NCI-H1417 treated with DMSO at 0.1 percent for 48 hours (cell line): ENCODE data around the gene SLC38A6.

Experiments
- DNase-seq: peaks from one replicate; lab custom pipeline; 2025; lab: John Stamatoyannopoulos, UW

SLC38A6 gene

DNA sequence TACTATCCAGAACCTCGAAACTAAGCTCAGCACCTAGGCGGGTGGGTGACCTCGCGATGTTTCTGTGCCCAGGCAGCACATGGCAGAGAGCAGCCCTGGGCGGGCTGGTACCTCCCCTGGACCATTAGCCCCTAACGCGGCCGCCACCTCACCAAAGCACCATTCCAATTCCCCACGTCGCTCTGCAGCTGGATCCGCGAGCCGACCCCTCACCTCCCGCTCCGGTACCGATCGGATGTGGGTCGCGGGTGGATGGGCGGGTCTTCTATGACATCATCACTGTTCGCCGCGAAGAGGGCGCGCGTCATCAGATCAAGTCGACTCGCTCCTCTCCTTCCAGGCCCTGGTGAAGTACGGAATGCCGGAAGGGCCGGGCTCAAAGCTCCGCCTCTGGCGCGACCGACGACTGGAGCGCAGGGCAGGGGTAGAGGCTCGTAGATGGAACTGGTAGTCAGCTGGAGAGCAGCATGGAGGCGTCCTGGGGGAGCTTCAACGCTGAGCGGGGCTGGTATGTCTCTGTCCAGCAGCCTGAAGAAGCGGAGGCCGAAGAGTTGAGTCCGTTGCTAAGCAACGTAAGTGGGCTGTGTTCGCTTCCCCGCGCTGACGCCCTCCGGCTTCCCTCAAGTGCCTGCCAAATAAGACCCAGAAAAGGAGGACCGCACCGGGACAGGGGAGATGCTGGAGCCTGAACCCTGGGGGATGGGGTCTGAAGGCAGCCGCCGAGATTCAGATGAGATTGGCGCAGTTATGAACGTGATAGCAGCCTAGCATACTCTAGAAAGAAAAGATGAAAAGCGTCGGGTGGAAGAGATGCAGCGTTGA lies at the start of gene SLC38A6, which contains the start of gene TRMT5:
Gene SLC38A6 (plus strand): TSS at position 435 of the 822 bp plus-strand sequence. CDS start 33 bp downstream, at position 468.
Gene TRMT5 (minus strand): TSS at position 269 of the 822 bp plus-strand sequence. CDS start 106 bp downstream, at position 163.
- peak; percentile 74 for DNase-seq

DNA sequence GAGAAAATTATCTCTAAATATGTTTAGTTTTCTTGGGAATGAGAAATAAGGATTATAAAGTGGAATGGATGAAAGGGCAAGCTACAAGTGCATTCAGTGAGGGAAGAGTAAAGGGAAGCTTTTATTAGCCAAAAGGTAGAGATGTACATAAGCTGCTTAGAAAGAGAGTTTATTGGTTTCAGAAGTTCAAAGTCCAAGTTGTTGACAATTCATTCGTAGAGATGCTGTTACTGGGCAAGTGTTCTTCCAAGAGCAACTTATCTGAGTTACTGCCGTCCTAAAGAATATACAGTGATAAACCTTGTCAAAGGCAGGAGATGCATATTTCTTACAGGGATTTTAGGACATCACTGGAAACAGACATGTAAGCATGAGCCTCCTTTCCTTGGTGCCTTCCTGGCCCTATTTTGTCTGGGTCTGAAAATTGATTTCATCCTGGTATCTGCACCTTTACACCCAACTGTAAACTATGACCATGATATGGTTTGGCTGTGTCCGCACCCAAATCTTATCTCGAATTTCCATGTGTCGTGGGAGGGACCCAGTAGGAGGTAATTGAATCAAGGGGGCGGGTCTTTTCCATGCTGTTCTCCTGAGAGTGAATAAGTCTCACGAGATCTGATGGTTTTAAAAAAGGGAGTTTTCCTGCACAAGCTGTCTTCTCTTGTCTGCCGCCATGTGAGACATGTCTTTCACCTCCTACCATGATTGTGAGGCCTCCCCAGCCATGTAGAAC lies 47.0 kb upstream of the SLC38A6 start:
- DNase-seq, result no peak

DNA sequence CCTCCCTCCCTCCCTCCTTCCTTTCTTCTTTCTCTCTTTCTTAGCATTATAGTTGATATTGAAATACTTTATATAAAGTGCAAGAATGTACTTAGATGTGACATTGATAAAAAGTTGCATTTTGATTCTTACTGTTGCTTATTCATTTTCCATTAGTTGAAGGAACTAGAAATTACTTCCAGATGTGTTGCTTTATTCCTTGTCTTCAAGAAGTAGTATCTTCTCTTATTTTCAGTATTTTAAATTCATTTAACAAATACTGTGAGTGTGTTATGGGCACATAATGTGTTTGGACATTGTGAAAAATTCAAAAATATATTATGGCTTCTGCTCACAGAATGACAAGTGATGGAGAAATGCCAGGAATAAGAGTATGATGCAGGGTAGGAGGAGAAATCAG lies 45.7 kb upstream of the SLC38A6 start:
- no peak for DNase-seq

DNA sequence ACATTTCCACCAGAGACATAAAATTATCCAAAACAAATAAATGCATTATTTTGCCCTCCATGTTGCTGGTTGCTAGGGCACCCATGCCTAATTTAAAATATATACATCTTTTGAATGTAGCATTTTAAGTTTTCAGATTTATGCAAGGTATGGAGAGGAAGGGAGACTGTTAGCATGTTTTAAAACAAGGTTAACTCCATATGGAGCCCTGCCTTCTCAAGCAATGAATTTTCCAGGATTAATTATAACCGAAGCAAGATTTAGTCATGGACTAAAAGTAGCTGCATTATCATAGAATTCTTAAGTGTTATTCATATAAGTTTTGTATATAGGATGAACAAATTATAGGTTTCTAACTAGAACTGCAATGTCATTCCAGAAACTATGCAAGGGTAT lies 37.4 kb upstream of the SLC38A6 start:
- no peak for DNase-seq

DNA sequence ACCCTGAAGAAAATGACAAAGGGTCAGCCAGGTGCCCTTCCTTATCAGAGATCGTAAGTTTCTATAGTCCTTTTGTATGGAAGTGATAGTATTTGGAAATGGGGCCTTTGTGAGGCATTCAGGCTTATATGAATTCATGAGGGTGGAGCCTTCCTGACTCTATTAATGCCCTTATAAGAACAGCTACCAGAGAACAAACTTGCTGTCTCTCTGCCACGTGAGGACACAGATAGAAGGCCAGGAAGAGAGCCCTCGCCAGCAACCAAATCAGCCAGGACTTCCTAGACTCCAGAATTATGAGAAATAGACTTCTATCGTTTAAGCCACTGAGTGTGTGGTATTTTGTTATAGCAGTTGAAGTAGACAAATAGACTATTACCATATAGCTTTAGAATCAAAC lies 36.8 kb upstream of the SLC38A6 start:
- DNase-seq, result no peak

DNA sequence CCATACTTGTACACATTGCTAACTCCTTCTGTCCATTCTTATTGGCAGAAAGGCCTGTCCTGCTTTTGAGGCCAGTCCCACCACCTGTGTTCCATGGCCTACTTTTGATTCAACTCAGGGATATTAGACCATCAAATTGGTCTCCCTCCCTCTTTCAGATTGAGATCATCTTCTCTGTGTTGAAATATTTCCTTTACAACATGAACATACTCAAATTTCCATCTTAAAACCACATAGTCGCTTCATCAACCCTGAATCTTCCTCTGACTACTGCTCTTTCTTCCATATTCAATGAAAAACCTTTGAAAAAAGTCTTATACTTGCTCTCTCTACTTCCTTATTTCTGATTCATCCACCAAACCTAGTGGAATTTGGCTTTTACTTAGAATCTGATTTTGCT lies 35.1 kb upstream of the SLC38A6 start:
- DNase-seq, result no peak

DNA sequence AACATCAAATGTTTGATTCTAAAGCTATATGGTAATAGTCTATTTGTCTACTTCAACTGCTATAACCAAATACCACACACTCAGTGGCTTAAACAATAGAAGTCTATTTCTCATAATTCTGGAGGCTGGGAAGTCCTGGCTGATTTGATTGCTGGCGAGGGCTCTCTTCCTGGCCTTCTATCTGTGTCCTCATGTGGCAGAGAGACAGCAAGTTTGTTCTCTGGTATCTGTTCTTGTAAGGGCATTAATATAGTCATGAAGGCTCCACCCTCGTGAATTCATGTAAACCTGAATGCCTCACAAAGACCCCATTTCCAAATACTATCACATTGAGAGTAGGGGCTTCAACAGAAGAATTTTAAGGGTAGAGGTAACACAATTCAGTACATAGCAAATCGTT lies 34.3 kb upstream of the SLC38A6 start:
- no peak for DNase-seq

DNA sequence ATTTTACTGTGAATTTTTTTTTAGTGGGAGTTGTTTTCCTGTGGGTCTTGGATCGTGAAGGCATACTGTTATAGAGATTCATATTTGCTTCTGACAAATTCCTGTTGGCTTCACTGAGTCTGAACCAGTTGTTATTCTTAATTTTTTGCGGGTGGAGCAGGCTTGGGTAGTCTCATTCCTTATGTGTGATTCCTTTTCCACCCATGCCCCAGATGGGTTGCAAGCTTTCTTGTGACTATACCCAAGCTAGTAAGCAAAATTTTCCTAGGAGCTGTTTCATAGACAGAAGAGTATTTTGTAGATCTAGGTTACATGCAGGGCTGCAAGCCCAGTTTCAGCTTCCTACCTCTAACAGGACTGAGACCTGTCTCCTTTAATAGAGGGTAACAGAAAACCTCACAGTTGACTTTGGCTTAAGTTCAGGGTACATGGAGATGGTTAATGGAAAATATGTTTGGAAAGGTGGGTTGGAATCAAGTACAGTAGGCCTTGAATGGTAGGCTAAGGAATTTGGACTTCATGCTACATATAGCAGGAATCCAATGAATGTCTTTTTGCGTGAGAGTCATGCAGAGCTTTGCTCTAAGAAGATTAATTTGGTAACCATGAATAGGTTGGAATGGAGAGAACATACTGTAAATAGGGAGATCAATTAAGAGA lies 29.1 kb upstream of the SLC38A6 start:
- DNase-seq, result no peak

DNA sequence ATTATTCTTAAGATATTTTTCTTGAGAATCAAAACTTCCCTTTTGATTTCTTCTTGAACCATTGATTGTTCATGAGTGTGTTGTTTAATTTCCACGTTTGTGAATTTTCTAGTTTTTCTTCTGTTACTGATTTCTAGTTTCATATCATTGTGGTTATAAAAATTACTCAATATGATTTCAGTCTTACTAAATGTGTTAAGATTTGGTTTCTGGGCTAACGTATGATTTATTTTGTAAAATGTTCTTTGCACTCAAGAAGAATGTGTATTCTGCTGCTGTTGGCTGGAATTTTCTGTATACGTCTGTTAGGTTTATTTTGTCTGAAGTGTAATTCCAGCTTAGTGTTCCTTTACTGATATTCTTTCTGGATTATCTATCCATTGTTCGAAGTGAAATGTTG lies 24.8 kb upstream of the SLC38A6 start:
- no peak for DNase-seq

DNA sequence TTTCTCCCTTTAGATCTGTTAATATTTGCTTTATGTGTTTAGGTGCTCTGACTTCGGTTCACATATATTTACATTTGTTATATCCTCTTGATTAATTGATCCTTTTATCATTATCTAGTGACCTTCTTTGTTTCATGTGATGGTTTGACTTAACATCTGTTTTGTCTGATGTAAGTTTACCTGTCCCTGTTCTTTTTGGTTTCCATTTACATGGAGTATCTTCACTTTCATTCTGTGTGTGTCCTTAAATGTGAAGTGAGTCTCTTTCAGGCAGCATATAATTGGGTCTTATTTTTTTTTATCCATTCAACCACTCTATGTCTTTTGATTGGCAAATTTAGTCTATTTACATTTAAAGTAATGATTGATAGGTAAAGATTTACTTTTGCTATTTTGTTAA lies 24.4 kb upstream of the SLC38A6 start:
- no peak for DNase-seq

DNA sequence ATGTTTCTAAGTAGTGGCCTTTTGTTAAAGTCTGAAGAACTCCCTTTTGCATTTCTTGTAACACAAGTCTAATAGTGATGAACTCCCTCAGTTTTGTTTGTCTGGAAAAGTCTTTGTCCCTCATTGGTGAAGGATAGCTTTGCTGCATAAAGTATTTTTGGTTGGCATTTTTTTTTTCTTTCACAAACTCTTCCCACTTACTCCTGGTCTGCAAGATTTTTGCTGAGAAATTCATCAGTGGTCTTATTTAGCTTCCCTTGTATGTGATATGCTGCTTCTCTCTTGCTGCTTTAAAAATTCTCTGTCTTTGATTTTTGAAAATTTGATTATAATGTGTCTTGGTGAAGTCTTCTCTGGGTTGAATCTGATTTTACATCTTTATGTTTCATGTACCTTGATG lies 22.9 kb upstream of the SLC38A6 start:
- DNase-seq, result no peak

DNA sequence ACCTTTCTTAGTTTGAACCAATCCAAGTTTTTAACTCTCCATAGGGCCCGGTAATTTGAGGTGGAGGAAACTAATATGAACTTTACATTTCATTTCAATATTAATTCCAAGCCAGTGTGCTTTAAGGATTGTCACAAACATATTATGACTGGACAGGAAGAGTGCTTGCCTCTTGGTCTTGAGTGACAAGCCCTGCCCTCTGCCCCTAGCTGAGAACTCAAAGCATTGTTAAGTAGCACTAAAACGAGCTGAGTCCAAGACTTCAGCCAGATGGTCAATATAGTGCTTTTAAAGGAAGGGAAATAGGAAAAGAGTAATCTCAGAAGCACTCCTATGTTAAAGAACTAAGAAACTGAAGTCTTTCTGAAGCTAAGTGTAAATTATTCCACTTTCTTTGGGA lies 17.3 kb upstream of the SLC38A6 start:
- DNase-seq, result no peak

DNA sequence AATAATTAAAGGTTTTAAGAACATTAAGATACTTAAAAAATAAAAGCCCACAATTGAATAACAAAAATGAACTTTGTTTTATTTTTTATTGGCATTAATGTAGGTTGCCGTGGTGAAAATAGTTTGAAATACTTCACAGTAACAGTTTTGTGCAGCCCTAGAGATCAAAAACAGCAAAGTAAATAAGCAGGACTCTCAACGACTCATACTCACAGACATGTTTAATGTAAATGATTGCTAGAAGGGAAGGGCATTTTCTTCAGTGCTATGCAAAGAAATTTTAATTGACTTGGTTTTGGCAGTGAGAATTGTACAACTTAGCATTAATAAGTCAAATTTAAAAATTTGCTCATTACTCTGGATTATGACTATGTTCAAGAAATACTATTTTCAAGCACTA lies 16.1 kb upstream of the SLC38A6 start:
- DNase-seq, result no peak

DNA sequence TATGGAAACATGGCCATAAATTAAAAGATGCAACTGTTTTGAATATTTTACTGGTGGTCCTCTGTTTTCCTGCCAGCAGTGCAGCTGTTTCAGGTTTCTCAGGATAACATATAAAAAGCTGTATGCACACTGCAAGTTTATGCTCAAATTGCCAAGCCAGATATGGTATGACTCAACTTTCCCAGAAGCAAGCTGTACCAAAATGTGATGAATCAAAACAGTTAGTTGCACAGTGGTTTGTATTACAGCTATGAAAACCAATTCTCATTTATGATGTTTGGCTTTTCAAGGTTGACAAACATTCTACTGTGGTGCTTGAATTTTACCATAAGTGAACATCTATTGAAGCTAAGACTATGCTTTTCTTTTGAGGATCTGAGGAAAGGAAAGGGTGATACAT lies 15.6 kb upstream of the SLC38A6 start:
- no peak for DNase-seq

DNA sequence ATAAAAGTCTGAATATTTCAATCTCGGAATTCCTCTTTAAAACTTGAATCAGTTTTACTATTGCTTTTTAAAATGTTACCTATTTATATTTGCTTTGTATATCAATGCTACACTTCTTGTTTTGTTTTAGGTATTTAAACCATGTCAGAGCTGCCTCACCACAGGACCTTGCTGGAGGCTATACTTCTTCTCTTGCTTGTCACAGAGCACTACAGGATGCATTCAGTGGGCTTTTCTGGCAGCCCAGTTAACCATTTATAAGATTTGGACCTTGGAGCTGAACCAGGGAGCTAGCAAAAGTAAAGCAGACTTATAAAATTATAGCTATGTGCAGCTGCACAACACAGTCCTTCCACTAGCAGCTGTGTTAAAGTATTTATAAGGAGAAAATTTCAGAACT lies 12.9 kb upstream of the SLC38A6 start:
- no peak for DNase-seq

DNA sequence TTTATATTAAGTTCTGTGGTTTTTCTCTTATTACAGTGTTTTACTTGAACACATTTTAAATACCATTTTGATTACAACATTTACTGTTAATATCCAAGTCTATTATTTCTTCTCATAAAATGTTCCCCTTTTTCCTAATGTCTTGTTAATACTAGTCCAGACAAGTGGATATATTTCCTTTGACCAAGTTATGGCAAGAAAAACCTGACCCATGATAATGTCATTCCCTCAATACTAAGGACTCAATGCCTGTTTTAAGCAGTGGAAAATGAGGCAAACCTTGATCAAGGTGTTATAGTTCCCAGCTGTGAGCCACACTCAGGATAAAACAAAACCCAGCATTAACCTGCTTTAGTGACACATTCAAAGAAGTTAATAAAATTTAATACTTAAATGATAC lies 12.4 kb upstream of the SLC38A6 start:
- no peak for DNase-seq

DNA sequence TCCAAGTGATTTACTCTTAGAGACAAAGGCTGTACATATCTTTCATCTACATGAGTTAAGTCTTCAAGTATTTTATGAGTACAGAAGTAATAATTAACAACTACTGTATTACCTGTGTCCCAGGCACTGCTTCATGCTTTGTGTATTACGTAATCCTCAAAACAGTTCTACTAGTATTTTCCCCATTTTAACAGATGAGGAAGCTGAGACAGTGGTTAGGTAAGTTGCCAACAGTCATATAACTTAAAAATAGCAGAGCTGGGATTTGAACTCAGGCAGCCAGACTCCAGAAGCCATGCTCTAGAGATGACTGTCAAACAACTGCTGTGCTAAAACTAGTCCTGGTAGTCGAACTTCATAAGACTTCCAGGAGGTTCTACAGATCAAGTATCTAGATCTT lies 10.9 kb upstream of the SLC38A6 start:
- no peak for DNase-seq

DNA sequence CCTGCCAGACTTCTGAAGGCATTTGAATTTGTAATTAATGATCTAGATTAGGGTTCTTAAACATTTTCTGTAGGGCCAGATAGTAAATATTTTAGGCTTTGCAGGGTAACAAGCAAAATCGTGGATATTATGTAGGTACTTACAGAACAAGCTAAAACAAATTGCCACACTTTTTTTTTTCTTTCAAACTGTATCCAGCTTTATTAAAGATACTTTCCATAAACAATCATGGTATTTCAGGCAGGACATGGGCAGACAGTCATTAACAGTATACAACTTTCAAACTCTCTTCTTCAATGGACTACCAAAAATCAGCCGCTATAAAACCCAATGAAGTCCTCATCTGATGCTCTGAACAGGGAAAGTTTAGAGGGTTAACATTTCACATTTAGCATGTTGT lies 9.8 kb upstream of the SLC38A6 start:
- DNase-seq, result no peak

DNA sequence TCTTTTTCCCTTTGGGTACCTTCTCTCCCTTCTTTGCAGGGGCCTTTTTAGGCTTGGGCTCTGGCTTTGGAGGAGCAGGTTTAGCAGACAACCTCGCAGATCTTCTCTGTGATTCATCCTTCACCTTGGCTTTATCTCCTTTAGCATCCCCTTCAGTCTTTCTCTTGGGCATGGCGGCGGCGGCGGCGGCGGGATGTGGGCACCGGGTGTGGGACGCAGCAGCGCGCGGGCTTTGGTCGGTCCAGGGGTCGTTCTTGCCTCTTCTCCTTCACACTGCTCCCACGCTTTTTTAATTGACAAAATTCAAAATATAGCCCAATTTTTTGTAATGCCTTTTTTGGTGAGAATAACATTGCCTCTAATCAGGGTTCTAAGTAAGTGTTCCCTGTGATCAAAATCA lies 8.8 kb upstream of the SLC38A6 start:
- no peak for DNase-seq

DNA sequence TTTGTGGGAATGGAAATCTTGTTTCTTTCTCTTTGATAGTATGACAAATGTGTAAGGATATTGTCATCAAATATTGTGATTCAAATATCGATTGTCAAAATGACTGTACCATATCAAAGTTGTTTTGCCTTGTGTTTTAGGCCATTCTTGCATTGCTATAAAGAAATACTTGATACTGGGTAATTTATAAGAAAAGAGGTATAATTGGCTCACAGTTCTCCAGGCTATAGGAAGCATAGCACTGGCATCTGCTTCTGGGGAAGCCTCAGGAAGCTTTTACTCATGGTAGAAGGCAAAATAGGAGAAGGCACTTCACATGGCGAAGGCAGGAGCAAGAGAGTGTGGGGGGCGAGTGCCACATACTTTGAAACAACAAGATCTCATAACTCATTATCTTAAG lies 8.0 kb upstream of the SLC38A6 start:
- no peak for DNase-seq

DNA sequence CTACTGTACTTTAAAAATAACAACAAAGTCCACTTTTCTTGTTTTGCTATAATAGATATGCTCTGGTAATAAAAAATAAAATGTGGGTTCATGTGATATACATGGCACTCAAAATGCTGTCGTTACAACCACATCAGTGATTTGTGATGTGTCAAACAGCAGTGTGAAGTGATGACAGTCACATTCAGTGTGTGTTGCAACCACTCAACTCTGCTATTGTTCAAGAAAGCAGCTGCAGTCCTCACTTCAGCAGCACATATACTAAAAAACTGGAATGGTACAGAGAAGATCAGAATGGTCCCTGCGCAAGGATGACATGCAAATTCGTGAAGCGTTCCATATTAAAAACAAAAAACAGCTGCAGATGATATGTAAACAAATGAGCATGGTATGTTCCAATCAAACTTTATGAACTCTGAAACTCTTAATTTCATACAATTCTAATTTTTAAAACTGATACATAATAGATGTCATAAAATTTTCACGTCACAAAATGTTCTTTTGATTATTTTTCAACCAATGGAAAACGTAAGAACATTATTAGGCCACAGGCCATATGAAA lies 6.9 kb upstream of the SLC38A6 start:
- DNase-seq, result no peak

DNA sequence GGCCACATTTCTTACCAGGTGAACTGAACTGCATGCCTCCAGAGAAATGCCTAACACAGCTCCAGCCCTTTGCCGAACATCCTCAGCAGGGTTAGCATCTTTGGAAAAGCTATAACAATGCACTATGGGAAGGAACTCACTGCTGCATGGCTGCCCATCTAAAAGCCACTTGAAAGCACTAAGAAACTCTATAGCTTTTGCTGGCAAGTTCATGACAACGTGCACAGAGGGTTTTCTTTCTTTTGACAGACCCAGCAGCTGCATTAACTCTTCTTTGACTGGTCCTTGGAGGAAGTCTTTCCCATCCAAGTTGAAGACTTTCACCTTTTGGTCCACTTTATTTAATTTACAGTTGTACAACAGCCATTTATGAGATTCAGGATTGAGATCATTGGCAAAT lies 5.5 kb upstream of the SLC38A6 start:
- DNase-seq, result no peak

DNA sequence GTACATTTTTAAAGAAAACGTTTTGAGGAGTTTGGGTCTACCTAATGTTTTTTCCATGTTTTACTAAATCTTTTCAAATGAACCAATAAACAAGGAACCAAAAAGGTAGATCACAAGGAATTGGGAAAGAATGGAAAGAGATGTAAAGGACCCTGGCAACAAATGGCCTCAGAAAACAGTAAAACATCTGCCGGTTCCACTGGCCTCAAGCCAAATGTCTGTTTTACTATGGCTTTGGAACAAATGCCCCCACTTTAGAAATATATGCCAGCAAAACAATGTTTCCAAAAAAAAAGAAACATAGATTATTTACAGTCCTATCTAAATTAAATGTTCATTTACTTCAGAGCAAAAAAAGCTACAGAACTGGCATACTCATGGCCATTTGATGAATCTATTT lies 3.2 kb upstream of the SLC38A6 start:
- no peak for DNase-seq
